Measurements from ENCODE around the gene TCF12.

- TF ChIP-seq, protein P1, sequence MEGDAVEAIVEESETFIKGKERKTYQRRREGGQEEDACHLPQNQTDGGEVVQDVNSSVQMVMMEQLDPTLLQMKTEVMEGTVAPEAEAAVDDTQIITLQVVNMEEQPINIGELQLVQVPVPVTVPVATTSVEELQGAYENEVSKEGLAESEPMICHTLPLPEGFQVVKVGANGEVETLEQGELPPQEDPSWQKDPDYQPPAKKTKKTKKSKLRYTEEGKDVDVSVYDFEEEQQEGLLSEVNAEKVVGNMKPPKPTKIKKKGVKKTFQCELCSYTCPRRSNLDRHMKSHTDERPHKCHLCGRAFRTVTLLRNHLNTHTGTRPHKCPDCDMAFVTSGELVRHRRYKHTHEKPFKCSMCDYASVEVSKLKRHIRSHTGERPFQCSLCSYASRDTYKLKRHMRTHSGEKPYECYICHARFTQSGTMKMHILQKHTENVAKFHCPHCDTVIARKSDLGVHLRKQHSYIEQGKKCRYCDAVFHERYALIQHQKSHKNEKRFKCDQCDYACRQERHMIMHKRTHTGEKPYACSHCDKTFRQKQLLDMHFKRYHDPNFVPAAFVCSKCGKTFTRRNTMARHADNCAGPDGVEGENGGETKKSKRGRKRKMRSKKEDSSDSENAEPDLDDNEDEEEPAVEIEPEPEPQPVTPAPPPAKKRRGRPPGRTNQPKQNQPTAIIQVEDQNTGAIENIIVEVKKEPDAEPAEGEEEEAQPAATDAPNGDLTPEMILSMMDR (IDR thresholded peaks at IDR 0.05): no peak
- TF ChIP-seq EZH2 (IDR thresholded peaks at IDR 0.05): no peak
Observed at GRCh38 chr15:57149196-57149595, 230.8 kb downstream of the TCF12 start.
